GM21737 (cell line): ENCODE data around the gene ENKD1.

Experiments used
- ATAC-seq: cut with Tn5 transposase; IDR thresholded peaks from one replicate; pipeline ENCODE4 v1.9.1; 2021; ENCODE audit warnings: mild to moderate bottlenecking, moderate library complexity; ENCODE audit not compliant: unreplicated experiment

ENKD1 gene

DNA sequence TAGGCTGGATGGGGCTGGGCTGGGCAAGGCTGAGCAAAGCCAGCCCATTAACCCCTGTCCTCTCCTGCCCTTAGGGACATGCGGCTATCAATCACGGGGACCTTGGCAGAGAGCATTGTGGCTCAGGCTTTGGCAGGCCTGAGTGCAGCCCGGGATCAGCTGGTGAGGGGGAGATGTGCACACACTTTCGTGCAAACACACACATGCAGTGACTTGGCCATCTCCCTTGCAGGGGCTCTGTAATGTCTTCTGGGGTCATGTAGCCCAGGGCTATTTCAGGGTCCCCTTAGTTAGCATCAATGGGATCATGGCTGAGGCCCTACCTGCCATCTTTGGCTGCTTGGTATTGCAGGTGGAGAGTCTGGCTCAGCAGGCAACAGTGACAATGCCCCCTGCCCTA, 14.7 kb downstream of the ENKD1 start:
- no peak for ATAC-seq

DNA sequence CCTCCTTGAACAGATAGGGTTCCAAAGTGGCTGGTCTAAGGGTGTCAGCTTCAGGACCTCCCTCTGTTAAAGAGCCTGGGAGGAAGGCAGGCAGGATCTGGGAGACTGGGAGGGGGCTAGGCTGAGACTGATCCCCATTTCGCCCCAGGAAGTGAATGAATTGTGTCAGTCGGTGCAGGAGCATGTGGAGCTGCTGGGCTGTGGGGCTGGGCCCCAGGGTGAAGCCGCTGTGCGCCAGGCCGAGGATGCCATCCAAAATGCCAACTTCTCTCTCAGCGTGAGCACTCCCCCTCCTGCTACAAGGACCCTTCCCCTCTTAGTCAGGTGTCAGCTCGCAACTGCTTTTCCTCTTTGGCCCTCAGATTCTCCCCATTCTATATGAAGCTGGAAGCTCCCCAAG, 15.5 kb downstream of the ENKD1 start:
- ATAC-seq = no peak

DNA sequence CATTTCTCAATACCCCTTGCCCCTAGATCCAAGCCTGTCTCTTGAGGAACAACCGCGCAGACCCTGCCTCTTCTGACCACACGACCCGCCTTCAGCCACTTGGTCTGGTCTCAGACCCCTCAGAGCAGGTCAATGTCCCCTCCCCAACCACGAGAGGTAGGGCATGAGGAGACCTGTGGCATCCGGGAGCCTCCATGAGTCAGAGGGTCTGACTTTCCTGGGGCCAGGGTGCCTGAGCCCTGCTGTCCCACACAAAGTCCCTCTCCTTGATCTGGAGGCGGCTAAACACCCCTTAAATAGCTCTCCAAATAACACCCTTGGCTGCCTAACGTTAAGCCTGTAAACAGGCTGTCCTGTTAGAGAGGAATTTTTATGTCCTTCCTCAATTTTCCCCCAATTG, 16.5 kb downstream of the ENKD1 start:
- no peak for ATAC-seq

DNA sequence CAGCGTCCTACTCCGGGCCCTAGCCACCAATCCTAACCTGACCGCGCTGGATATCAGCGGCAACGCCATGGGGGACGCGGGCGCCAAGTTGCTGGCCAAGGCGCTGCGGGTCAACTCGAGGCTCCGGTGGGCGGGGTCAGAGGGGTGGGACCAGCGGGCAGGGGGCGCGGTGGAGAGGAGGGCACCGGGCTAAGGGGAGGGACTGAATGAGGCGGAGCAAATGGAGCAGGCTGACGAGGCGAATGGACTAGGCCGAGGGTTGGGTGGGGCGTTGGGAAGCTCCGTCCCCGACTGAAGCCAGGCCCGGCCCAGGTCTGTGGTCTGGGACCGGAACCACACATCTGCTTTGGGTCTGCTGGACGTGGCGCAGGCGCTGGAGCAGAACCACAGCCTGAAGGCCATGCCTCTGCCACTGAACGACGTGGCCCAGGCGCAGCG, 17.0 kb downstream of the ENKD1 start:
- ATAC-seq = no peak

DNA sequence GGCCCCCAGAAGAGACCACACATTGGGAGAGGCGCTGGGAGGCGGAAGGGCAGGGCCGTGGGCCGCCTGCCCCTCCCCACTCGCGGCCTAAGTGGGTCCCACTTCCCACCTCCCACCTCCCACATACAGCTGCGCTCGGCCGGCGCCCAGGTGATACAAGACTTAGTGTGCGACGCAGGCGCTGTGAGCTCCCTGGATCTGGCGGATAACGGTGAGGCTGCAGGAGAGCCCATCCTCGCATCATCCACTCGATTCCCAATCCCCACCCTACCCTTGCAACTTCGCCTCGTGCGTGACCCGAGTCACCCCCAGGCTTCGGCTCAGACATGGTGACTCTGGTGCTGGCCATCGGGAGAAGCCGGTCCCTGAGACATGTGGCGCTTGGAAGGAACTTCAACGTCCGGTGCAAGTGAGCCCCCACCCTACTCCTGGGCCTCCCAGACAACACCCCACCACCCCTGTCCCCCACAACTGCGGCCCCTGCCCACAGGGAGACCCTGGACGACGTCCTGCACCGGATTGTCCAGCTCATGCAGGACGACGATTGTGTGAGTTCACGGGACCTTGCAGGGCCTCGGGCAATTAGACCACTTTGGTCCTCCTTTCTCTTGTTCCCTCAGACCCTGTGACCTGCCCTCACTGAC, 17.7 kb downstream of the ENKD1 start:
- ATAC-seq = no peak

DNA sequence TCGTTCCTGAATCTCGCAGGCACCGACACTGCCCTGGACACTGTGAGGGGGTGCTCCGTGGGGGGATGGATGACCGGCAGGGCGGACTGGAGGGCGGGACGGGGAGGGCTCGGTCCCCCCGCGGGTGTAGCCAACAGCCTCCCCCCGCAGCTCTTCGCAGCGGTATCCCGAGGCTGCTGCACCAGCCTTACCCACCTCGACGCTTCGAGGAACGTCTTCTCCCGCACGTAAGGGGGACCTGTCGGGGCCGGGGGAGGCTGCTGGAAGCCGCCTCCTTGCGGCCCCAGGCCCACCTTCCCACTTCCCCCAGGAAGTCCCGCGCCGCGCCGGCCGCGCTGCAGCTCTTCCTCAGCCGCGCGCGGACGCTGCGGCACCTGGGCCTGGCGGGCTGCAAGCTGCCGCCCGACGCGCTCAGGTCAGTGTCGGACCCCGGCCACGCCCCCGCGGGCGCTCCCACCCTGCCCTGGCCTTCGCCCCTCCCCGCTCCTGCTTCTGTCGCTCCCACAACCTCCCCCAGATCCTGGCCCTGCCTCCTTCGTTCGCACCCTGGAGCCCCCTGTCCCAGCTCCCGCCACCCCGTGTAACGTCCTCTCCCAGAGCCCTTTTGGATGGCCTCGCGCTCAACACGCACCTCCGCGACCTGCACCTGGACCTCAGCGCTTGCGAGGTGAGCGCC, 18.3 kb downstream of the ENKD1 start:
- no peak for ATAC-seq

DNA sequence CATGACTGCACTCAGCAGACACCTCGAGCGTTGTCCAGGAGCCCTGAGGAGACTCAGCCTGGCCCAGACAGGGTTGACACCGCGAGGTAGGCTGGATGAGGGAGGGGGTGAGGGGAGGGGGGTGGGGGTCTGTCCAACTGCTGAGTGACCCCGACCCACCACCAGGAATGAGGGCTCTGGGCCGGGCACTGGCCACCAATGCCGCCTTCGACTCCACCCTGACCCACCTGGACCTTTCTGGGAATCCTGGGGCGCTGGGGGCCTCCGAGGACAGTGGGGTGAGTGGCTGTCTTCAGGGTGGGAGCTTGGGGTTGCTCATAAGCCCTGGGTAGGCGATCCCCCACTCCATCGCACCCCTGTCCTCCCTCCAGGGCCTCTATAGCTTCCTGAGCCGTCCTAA, 18.9 kb downstream of the ENKD1 start:
- no peak for ATAC-seq

DNA sequence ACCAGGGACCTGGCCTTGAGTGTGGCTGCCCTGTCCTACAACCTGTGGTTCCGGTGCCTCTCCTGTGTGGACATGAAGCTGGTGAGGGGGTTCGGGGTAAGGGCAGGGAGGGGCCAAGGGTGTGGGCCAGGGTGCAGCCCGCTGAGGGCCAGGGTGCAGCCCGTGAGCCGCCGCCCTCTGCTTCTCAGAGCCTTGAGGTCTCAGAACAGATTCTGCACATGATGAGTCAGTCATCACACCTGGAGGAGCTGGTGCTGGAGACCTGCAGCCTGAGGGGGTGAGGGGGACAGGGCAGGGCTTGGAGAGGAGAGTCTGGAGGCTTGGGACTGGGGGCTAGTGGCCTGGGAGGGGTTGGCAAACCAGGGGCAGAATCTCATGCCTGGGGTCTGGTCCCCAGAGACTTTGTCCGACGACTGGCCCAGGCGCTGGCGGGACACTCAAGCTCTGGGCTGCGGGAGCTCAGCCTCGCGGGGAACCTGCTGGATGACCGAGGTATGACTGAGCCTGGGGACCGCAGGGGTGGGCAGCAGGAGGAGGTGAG, 19.4 kb downstream of the ENKD1 start:
- no peak for ATAC-seq

DNA sequence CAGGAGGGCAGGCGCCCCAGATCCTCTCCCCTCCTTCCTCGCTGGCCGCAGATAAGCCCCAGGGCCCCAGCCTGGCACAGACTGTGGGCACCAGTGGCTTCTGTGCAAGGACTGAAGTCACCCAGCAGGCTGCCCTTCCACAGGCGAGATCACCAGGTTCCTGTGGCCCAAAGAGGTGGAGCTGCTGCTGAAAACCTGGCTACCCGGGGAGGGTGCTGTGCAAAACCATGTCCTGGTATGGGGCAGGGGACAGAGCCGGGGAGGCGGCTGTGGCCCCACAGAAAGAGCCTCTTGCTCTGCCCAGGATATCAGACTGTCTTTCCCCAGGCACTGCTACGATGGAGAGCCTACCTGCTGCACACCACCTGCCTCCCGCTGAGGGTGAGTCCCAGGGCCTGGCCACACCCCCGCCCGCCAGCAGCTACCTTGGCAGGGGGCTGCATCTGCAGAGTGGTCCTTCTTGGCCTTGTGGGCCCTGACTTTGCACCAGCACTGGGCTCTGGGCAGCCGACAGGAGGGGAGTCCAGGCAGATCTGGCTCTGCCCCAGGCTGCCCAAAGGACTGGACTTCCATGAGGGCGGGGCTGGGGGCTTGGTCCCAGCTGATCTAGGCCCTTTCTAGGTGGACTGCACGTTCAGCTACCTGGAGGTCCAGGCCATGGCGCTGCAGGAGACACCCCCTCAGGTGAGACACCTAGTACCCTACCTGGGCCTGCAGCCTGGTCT, 21.0 kb downstream of the ENKD1 start:
- peak; percentile 4 for ATAC-seq

DNA sequence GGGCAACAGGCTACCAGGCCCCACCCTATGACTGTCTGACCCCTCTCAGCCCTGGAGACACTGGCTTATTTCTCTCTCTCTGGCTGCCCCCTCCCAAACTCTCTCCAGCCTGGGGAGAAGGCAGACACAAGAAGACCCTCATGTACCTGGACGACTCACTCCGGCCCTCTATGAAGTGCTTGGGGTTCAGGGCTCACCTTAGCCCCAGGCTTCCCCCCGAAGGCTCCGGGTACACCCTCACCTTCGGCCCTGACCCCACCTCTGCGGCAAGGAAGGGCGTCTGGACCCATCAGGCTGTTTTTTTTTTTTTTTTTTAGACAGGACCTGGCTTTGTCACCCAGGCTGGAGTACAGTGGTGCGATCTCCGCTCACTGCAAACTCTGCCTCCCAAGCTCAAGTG, 22.5 kb downstream of the ENKD1 start:
- no peak for ATAC-seq

DNA sequence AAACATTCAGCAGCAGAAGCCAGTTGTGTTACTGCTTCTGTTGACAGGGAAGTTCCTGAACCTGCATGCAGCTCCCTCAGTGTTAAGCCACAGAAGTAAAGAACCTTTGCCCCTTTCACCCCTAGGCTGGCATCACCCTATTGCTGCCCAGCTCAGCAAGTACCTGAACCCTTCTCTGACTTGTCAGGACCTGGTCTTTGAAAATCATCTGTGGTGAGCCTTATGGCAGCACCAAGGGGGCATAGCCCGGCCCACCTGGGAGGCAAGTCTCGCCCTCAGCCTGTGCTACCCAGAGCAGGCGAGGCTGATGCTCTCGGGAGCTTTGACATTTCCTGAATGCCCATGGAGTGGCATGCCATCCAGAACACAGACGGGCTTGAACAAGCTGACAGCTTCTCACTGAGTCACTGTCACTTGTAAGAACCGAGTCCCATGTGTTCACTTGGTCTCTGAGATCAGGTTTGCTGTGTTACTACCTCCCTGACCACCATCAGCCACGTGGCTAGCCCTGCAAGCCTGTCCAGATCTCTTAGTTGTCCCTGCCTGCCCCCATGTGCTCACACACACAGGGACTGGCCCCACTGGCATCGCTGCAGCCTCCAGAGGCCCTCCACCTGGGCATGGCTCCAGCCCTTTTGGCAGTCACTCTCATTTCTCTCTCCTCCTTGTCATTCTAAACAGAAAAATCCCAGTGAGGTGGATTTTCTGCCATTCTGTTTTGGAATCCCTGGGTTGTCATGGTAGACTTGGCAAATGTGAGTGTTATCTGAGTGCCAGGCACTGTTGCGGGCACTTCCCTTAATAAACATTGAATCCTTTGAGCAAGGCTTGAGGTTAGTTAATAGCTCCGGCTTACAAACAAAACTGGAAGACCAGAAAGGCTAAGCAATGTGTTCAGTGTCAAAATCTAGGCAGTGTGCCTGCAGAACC, 24.5 kb downstream of the ENKD1 start:
- no peak for ATAC-seq

DNA sequence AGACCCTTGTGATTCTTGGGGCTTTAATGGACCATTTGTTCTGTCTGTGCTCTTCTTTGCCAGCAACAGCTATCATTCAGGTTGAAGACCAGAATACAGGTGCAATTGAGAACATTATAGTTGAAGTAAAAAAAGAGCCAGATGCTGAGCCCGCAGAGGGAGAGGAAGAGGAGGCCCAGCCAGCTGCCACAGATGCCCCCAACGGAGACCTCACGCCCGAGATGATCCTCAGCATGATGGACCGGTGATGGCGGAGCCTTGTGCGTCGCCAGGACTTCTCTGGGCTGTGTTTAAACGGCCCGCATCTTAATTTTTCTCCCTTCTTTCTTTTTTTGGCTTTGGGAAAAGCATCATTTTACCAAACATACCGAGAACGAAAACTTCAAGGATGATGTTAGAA, 28.9 kb downstream of the ENKD1 start:
- ATAC-seq = no peak

DNA sequence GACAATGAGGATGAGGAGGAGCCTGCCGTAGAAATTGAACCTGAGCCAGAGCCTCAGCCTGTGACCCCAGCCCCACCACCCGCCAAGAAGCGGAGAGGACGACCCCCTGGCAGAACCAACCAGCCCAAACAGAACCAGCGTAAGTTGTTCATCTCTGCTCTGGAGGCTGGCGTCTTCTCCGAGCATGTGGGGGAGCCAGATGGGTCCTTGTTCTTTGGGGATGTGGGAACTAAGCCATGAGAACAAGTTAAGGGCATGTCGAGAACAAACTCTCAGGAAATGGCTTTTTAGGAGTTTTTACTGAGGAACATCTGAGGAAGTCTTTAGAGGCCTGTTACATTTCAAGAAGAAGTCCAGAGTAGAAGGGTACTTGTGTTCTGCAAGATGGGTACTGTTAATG, 29.8 kb downstream of the ENKD1 start:
- no peak for ATAC-seq

DNA sequence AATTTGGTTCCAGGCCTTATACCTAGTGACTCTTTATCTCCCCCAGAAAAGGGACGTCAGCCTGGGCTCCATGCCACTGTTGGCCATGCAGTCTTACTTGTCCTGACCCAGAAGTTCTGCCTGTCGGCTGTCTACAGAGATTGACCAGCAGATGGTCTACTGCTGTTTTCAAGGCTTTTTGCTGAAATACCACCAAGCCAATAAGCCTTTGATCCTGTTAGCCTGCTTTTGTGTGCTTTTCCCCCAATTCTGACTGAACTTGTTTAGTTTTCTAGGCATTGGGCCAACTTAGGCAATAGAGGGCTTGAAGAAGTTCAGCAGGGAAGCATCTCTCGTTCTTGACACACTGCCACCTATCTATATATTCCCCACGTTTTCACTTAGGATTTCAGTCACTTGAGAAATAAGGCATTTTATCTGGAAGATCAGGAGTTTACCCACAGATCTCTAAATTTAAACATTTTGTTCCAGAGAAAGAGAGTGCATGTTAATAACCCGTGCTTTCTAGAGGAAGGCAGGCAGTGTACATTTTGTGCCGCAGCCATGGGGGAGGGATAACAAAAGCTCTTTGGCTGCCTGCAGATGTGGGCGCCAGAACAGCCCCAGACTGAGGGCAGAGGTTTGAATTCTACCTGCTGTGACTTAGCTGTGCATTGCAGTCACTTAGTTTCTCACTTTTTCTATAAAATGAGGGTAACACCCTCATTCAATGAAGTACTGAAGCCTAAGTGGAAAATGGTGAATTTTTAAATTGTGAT, 34.0 kb downstream of the ENKD1 start:
- no peak for ATAC-seq

DNA sequence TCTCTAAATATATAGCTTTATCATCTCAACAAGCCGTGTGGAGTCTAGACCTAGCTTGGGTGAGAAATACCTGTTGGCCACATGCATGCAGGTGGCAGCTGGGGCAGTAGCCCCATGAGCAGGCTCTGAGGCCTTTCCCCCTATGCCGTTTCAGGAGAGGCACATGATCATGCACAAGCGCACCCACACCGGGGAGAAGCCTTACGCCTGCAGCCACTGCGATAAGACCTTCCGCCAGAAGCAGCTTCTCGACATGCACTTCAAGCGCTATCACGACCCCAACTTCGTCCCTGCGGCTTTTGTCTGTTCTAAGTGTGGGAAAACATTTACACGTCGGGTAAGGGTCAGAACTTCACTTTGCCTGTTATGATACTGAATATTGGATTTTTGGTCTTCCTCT, 38.3 kb downstream of the ENKD1 start:
- no peak for ATAC-seq

DNA sequence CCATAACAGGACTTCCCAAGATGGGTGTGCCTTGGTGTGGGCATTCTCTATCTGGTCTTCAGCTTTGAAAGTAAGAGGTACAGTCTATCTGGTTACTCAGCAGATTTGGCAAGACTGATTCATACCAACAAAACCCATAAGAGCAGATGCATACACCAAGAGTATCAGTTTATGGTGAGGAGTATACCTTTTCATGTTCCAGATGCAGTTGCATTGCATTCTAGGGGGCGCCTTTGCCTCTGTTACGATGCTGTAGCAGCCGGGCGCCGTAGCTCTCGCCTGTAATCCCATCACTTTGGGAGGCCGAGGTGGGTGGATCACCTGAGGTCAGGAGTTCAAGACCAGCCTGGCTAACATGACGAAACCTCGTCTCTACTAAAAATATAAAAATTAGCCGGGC, 52.7 kb downstream of the ENKD1 start:
- ATAC-seq = no peak
